ENCODE measurements around the gene RNF19B.

Gene RNF19B

GRCh38 chr1:32920833-32921232 lies 43.8 kb downstream of the RNF19B start:
- TF ChIP-seq MAX (IDR thresholded peaks at IDR 0.05) (no peak), NFIC (IDR thresholded peaks at IDR 0.05) (no peak), TCF12 (IDR thresholded peaks at IDR 0.05; ENCODE audit: low read depth) (no peak), USF1 (IDR thresholded peaks at IDR 0.05) (no peak), CREB1 (IDR thresholded peaks at IDR 0.05; ENCODE audit: low read depth) (no peak), ZBTB7A (IDR thresholded peaks at IDR 0.05; ENCODE audit: low read depth) (no peak), TEAD4 (IDR thresholded peaks at IDR 0.05) (no peak), CEBPB (IDR thresholded peaks at IDR 0.05) (no peak), RAD21 (IDR thresholded peaks at IDR 0.05; ENCODE audit: low read depth) (no peak)
- TF ChIP-seq, protein P1, sequence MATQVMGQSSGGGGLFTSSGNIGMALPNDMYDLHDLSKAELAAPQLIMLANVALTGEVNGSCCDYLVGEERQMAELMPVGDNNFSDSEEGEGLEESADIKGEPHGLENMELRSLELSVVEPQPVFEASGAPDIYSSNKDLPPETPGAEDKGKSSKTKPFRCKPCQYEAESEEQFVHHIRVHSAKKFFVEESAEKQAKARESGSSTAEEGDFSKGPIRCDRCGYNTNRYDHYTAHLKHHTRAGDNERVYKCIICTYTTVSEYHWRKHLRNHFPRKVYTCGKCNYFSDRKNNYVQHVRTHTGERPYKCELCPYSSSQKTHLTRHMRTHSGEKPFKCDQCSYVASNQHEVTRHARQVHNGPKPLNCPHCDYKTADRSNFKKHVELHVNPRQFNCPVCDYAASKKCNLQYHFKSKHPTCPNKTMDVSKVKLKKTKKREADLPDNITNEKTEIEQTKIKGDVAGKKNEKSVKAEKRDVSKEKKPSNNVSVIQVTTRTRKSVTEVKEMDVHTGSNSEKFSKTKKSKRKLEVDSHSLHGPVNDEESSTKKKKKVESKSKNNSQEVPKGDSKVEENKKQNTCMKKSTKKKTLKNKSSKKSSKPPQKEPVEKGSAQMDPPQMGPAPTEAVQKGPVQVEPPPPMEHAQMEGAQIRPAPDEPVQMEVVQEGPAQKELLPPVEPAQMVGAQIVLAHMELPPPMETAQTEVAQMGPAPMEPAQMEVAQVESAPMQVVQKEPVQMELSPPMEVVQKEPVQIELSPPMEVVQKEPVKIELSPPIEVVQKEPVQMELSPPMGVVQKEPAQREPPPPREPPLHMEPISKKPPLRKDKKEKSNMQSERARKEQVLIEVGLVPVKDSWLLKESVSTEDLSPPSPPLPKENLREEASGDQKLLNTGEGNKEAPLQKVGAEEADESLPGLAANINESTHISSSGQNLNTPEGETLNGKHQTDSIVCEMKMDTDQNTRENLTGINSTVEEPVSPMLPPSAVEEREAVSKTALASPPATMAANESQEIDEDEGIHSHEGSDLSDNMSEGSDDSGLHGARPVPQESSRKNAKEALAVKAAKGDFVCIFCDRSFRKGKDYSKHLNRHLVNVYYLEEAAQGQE (IDR thresholded peaks at IDR 0.05; ENCODE audit: low read depth): no peak

DNA sequence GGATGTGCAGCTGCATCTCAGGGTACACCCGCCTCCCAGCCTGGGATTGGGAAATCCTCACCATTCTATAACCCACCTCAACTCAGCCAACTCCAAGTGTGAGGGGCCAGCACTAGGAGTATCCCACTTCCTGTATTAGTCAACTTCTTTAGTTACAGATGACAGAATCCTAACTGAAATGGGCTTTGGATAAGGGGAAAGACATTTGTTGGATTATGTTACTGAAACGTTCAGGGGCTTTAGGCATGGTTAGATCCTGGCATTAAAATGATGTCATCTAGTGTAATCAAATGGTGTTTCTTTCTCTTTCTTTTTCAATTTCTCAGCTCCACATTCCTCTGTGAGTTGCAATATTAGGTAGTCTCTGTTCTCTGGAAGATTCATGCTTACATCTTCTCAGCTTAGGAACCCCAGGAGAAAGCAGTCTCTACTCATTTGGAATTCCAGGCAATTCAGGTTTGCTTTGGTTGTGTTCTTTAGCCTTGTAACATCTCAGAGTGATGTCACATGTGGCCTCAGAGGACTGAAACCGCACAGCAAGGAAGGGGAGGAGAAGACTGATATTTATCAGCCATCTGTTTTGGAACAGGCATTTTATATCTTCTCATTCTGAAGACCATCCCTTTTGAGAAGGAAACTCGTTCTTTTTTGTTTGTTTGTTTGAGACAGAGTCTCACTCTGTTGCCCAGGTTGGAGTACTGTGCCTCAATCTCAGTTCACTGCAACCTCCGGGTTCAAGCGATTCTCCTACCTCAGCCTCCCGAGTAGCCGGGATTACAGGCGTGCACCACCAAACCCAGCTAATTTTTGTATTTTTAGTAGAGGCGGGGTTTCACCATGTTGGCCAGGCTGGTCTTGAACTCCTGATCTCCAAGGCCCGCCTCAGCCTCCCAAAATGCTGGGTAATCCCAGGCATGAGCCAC lies 44.5 kb downstream of the RNF19B start:
- TF ChIP-seq ZBTB7A (IDR thresholded peaks at IDR 0.05; ENCODE audit: low read depth): no peak
- TF ChIP-seq TEAD4 (IDR thresholded peaks at IDR 0.05): no peak
- TF ChIP-seq CEBPB (IDR thresholded peaks at IDR 0.05): no peak
- TF ChIP-seq CREB1 (IDR thresholded peaks at IDR 0.05; ENCODE audit: low read depth): no peak
- no peak for TF ChIP-seq FOXM1 (IDR thresholded peaks at IDR 0.05; ENCODE audit: borderline replicate concordance, low read depth)
- no peak for TF ChIP-seq EP300 (IDR thresholded peaks at IDR 0.05; ENCODE audit: borderline replicate concordance)
- TF ChIP-seq YY1 (IDR thresholded peaks at IDR 0.05; ENCODE audit: low read depth): no peak

- TF ChIP-seq YY1 (IDR thresholded peaks at IDR 0.05; ENCODE audit: low read depth) (no peak), USF1 (IDR thresholded peaks at IDR 0.05) (no peak), TEAD4 (IDR thresholded peaks at IDR 0.05) (no peak), RAD21 (IDR thresholded peaks at IDR 0.05; ENCODE audit: low read depth) (no peak), FOXM1 (IDR thresholded peaks at IDR 0.05; ENCODE audit: borderline replicate concordance, low read depth) (no peak), ZBTB7A (IDR thresholded peaks at IDR 0.05; ENCODE audit: low read depth) (no peak), TAF1 (IDR thresholded peaks at IDR 0.05; ENCODE audit: low read depth) (no peak), EP300 (IDR thresholded peaks at IDR 0.05; ENCODE audit: borderline replicate concordance) (no peak), TCF12 (IDR thresholded peaks at IDR 0.05; ENCODE audit: low read depth) (no peak), NFIC (IDR thresholded peaks at IDR 0.05) (no peak), EGR1 (IDR thresholded peaks at IDR 0.05) (no peak), MAX (IDR thresholded peaks at IDR 0.05) (no peak), CEBPB (IDR thresholded peaks at IDR 0.05) (no peak)
- TF ChIP-seq, protein P1 (IDR thresholded peaks at IDR 0.05; ENCODE audit: low read depth): no peak
These were observed 46.4 kb downstream of the RNF19B start for GRCh38 chr1:32918179-32918578.

DNA sequence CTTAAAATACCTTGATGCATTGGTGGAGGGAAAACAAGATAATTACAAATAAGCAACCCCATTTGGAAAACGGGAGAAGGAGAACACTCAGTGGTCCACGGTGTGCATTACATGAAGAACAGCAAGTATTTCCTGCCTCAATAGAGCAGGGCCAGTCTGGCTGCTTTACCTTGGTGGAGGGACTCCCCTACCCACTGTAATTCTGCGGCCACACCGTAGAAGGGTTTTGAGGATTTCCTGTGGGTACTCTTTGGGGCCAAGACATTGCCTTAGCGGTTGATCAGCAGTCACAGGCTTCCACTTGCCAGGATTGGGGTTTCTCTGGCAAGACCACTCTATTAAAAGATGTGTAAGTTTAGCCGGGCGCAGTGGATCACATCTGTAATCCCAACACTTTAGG lies 47.1 kb downstream of the RNF19B start:
- TF ChIP-seq, protein P1 (IDR thresholded peaks at IDR 0.05; ENCODE audit: low read depth): no peak
- TF ChIP-seq EGR1 (IDR thresholded peaks at IDR 0.05) (no peak), CEBPB (IDR thresholded peaks at IDR 0.05) (no peak), YY1 (IDR thresholded peaks at IDR 0.05; ENCODE audit: low read depth) (no peak), TEAD4 (IDR thresholded peaks at IDR 0.05) (no peak), TCF12 (IDR thresholded peaks at IDR 0.05; ENCODE audit: low read depth) (no peak), CREB1 (IDR thresholded peaks at IDR 0.05; ENCODE audit: low read depth) (no peak), RAD21 (IDR thresholded peaks at IDR 0.05; ENCODE audit: low read depth) (no peak), ZBTB7A (IDR thresholded peaks at IDR 0.05; ENCODE audit: low read depth) (no peak), EP300 (IDR thresholded peaks at IDR 0.05; ENCODE audit: borderline replicate concordance) (no peak), NFIC (IDR thresholded peaks at IDR 0.05) (no peak), MAX (IDR thresholded peaks at IDR 0.05) (no peak), FOXM1 (IDR thresholded peaks at IDR 0.05; ENCODE audit: borderline replicate concordance, low read depth) (no peak), TAF1 (IDR thresholded peaks at IDR 0.05; ENCODE audit: low read depth) (no peak), USF1 (IDR thresholded peaks at IDR 0.05) (no peak)
